Fibroblast of lung (primary cell): ENCODE data around the gene WDR7. TPM values are rescaled to one million over a fixed set of nuclear protein-coding genes. Genes with fewer than 3 reads are reported as not detected.

Experiments
- DNase-seq, 2 donors: peaks; one replicate each; pipeline versions ENCODE4 v3.0.0 to v3.0.0-alpha.2; 2010; ENCODE audit warnings: low read depth in 2 of 2
- H2AFZ ChIP-seq: 2 replicates; pipeline ENCODE4 v1.5.1; 2012; ENCODE audit warnings: low read length, control low read depth, inconsistent platforms
- H3K27ac ChIP-seq: 2 replicates; pipeline ENCODE4 v1.5.1; 2011; ENCODE audit warnings: low read length, control low read depth; ENCODE audit not compliant: insufficient read depth
- H3K27me3 ChIP-seq: 2 replicates; pipeline ENCODE4 v1.5.1; 2011; ENCODE audit warnings: mild to moderate bottlenecking, low read length; ENCODE audit not compliant: control insufficient read depth, insufficient read depth
- H3K36me3 ChIP-seq: 2 replicates; pipeline ENCODE4 v1.5.1; 2011; ENCODE audit warnings: low read length; ENCODE audit not compliant: control insufficient read depth, insufficient read depth
- H3K4me1 ChIP-seq: 2 replicates; pipeline ENCODE4 v1.5.1; 2011; ENCODE audit warnings: low read length; ENCODE audit not compliant: control insufficient read depth, insufficient read depth; ENCODE audit errors: extremely low read depth
- H3K4me2 ChIP-seq: 2 replicates; pipeline ENCODE4 v1.5.1; 2011; ENCODE audit warnings: low read length, control low read depth; ENCODE audit not compliant: insufficient read depth; ENCODE audit errors: extremely low read depth
- H3K4me3 ChIP-seq, 4 experiments: fragments of 200-600 bp in 1 of 4; sonication (generic) in 1 of 4; replicated peaks in 1 of 4; 2 replicates each; pipeline ENCODE4 v1.5.1; 2011 to 2016; ENCODE audit warnings: low read length in 4 of 4, low read depth in 3 of 4, mild to moderate bottlenecking in 3 of 4, control low read depth in 2 of 4, inconsistent platforms in 1 of 4, mixed read lengths in 1 of 4; ENCODE audit not compliant: insufficient read depth in 1 of 4; ENCODE audit errors: control extremely low read depth in 1 of 4
- H3K79me2 ChIP-seq: 2 replicates; pipeline ENCODE4 v1.5.1; 2012; ENCODE audit warnings: mild to moderate bottlenecking, low read length, inconsistent platforms; ENCODE audit not compliant: control insufficient read depth, insufficient read depth
- H3K9ac ChIP-seq: 2 replicates; pipeline ENCODE4 v1.5.1; 2011; ENCODE audit warnings: mild to moderate bottlenecking, low read length, control low read depth; ENCODE audit not compliant: insufficient read depth
- H3K9me3 ChIP-seq: 2 replicates; pipeline ENCODE4 v1.5.1; 2012; ENCODE audit warnings: low read depth, low read length; ENCODE audit not compliant: control insufficient read depth, insufficient read depth
- H4K20me1 ChIP-seq: 2 replicates; pipeline ENCODE4 v1.5.1; 2011; ENCODE audit warnings: low read length; ENCODE audit not compliant: control insufficient read depth, insufficient read depth; ENCODE audit errors: extremely low read depth
- EZH2 ChIP-seq: IDR thresholded peaks from 2 replicates; pipeline ENCODE4 v1.5.1; 2012; ENCODE audit warnings: low read length, control low read depth, mild to moderate bottlenecking; ENCODE audit errors: missing control alignments
- polyA plus RNA-seq, 2 donors: library from polyadenylated mRNA; depleted of rRNA in 1 of 2; stranded (reverse) in 1 of 2; unstranded in 1 of 2; fragments of >200 nt; gene quantifications; 2 replicates each; pipeline ENCODE4 v1.2.1, GENCODE V29; 2011 to 2012; ENCODE audit warnings: missing spikeins in 1 of 2
- total RNA-seq: library from RNA; depleted of rRNA; stranded (reverse); fragments of >200 nt; gene quantifications from 2 replicates; pipeline ENCODE4 v1.2.1, GENCODE V29; 2014
- TF ChIP-seq, protein P1 (sequence below), 2 donors: IDR thresholded peaks in 1 of 2; conservative IDR thresholded peaks in 1 of 2; 1 replicate in 1 of 2; 2 replicates in 1 of 2; pipeline ENCODE4 v1.5.1; 2011 to 2012; ENCODE audit warnings: low read length in 2 of 2, control low read depth in 1 of 2, inconsistent platforms in 1 of 2, low read depth in 1 of 2, mild to moderate bottlenecking in 1 of 2

The WDR7 gene
- total and polyA plus RNA-seq, 2 donors (not counting 1 experiment from before 2014, with no cell fraction given): 7.2 to 27.2 TPM

DNA sequence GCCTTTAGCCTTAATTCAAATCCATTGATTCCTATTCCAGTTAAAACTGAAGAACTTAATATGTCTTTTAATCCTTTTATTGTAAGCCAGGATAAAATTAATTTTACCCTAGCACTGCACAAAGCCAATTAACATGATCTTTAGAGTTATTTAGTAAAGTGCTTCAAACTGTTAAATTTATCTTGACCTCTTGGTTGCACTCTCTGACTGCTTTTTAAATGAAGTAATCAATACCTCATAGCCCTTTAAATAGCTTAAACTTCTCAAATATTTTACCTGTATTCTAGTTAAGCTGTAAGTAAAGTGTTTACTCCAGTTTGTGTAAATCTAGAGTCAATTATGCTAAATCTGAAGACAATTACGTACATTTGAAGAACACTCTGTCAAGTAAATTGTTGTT, 221.0 kb downstream of the WDR7 start:
- H3K9me3 ChIP-seq: no peaks in the 10 kb centered on the region
- no peak overlapping the region for H3K9ac ChIP-seq
- no peak overlapping the region for H3K27ac ChIP-seq
- H3K4me3 ChIP-seq: no peak overlapping the region
- TF ChIP-seq EZH2: no peak
- TF ChIP-seq, protein P1, sequence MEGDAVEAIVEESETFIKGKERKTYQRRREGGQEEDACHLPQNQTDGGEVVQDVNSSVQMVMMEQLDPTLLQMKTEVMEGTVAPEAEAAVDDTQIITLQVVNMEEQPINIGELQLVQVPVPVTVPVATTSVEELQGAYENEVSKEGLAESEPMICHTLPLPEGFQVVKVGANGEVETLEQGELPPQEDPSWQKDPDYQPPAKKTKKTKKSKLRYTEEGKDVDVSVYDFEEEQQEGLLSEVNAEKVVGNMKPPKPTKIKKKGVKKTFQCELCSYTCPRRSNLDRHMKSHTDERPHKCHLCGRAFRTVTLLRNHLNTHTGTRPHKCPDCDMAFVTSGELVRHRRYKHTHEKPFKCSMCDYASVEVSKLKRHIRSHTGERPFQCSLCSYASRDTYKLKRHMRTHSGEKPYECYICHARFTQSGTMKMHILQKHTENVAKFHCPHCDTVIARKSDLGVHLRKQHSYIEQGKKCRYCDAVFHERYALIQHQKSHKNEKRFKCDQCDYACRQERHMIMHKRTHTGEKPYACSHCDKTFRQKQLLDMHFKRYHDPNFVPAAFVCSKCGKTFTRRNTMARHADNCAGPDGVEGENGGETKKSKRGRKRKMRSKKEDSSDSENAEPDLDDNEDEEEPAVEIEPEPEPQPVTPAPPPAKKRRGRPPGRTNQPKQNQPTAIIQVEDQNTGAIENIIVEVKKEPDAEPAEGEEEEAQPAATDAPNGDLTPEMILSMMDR (conservative IDR thresholded peaks at IDR 0.05 in 1 of 2, IDR thresholded peaks at IDR 0.05 in 1 of 2; ENCODE audit: low read depth in 1 of 2, low read length in 2 of 2): no peak
- H3K27me3 ChIP-seq: no peaks in the 10 kb centered on the region
- no peak for DNase-seq
- H3K4me2 ChIP-seq: no peak overlapping the region
- no peak overlapping the region for H2AFZ ChIP-seq
- H3K79me2 ChIP-seq: no peaks in the 10 kb centered on the region
- no peaks in the 10 kb centered on the region for H3K36me3 ChIP-seq
- H4K20me1 ChIP-seq: no peaks in the 10 kb centered on the region
- H3K4me1 ChIP-seq: no peaks in the 10 kb centered on the region

DNA sequence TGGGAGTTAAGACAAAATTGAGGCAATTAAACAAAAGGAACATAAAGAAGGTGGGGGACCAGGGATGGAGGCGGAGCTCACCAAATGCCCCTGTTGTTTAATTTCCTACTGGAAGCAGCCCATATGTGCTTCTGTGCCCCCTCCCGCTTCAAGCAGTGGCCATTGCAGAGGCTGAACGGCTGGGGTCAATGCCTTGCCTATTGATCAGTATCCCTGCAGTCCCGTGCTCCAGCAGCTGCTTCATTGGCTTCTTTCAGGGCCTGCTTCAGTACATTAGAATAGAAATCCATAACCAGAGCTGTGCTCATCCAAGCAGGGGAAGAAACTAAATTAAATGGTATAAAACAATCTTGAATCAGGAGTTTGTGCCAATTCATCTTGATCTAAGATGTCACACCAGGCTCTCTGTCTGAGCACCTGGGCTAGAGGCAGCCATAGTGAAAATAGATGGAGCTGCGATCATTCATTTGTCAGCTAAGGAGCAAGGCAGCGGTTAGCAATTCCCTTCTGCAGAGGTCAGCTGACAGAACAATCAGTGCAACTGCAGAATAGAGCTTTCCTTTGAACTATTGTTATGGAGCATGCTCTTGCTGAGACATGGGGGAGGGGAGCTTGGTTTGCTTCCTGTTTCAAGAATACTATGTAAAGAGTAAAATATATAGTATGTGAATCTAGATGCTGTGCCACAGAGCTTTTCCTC, 222.4 kb downstream of the WDR7 start:
- Histone ChIP-seq H3K79me2 (no peaks in the 10 kb centered on the region), H3K9me3 (no peaks in the 10 kb centered on the region), H3K9ac (no peak overlapping the region), H3K36me3 (no peaks in the 10 kb centered on the region), H3K4me2 (no peak overlapping the region), H4K20me1 (no peaks in the 10 kb centered on the region), H3K27ac (no peak overlapping the region), H3K4me3 (no peak overlapping the region), H3K27me3 (no peaks in the 10 kb centered on the region), H2AFZ (no peak overlapping the region), H3K4me1 (no peaks in the 10 kb centered on the region)
- DNase-seq: peak in 1 of 2 donors; percentile 6
- TF ChIP-seq EZH2: no peak
- TF ChIP-seq, protein P1 (conservative IDR thresholded peaks at IDR 0.05 in 1 of 2, IDR thresholded peaks at IDR 0.05 in 1 of 2; ENCODE audit: low read depth in 1 of 2, low read length in 2 of 2): no peak

DNA sequence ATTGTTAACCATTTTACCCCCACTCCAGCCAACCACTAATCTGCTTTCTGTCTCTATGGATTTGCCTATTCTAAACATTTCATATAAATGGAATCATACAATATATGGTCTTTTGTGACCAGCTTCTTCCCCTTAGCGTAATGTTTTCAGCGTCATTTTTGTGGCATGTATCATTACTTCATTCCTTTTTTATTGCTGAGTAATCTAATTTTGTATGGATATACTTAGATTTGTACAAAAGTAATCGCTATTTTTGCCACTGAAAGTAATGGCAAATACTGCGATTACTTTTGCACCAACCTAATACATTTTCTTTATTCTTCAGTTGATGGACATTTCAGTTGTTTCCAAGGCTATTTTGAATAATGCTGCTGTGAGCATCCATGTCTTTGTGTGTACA, 227.6 kb downstream of the WDR7 start:
- no peaks in the 10 kb centered on the region for H3K9me3 ChIP-seq
- H3K27me3 ChIP-seq: no peaks in the 10 kb centered on the region
- H3K36me3 ChIP-seq: no peaks in the 10 kb centered on the region
- H4K20me1 ChIP-seq: no peaks in the 10 kb centered on the region
- no peak overlapping the region for H3K9ac ChIP-seq
- H3K4me3 ChIP-seq: no peak overlapping the region
- no peak for TF ChIP-seq EZH2
- TF ChIP-seq, protein P1 (conservative IDR thresholded peaks at IDR 0.05 in 1 of 2, IDR thresholded peaks at IDR 0.05 in 1 of 2; ENCODE audit: low read depth in 1 of 2, low read length in 2 of 2): no peak
- H3K4me1 ChIP-seq: no peaks in the 10 kb centered on the region
- H3K4me2 ChIP-seq: no peak overlapping the region
- no peaks in the 10 kb centered on the region for H3K79me2 ChIP-seq
- H3K27ac ChIP-seq: no peak overlapping the region
- H2AFZ ChIP-seq: no peak overlapping the region
- no peak for DNase-seq
